Endothelial cell of umbilical vein (primary cell): ENCODE results near the gene ANKDD1B. TPM values are rescaled to one million over a fixed set of nuclear protein-coding genes. Genes with fewer than 3 reads are reported as not detected.

Experiments used
- BruUV-seq: library from RNA; stranded (reverse); fragments of 400-500 nt; replicated peaks from 2 replicates; lab custom pipeline; 2021; lab: Mats Ljungman, UMichigan
- CTCF ChIA-PET: fragments of 300-600, 350-600 bp; sonication (Branson Sonifier 250); formaldehyde crosslinking; loops from one replicate; lab custom pipeline; 2021; ENCODE audit warnings: antibody characterized with exemption, inconsistent platforms; lab: Charles Lee
- POLR2A ChIA-PET: fragments of 300-600, 350-600 bp; sonication (Branson Sonifier 250); formaldehyde crosslinking; loops from one replicate; lab custom pipeline; 2021; ENCODE audit warnings: antibody characterized with exemption, inconsistent platforms; lab: Charles Lee
- DNase-seq: peaks from one replicate; pipeline ENCODE4 v3.0.0-alpha.2; 2011; ENCODE audit warnings: low read depth, low spot score
- FAIRE-seq: peaks from 2 replicates; lab custom pipeline; 2011; peaks lifted over from hg19 to GRCh38; lab: Jason Lieb, UNC
- H2AFZ ChIP-seq: 2 replicates; pipeline ENCODE4 v1.6.0; 2012; ENCODE audit warnings: low read depth, low read length, control low read depth, inconsistent platforms
- H3K27ac ChIP-seq: 2 replicates; pipeline ENCODE4 v1.5.1; 2011; ENCODE audit warnings: low read depth, mild to moderate bottlenecking, control low read depth, low read length, moderate library complexity; ENCODE audit not compliant: insufficient read depth
- H3K27me3 ChIP-seq, 2 experiments: 2 replicates each; pipeline versions ENCODE4 v1.6.0 to v1.6.1; 2011; ENCODE audit warnings: low read length in 2 of 2, mixed read lengths in 1 of 2; ENCODE audit not compliant: control insufficient read depth in 2 of 2, insufficient read depth in 2 of 2
- H3K36me3 ChIP-seq, 2 experiments: 2 replicates in 1 of 2; 3 replicates in 1 of 2; pipeline ENCODE4 v1.5.1; 2011; ENCODE audit warnings: low read length in 2 of 2, mild to moderate bottlenecking in 1 of 2, moderate library complexity in 1 of 2; ENCODE audit not compliant: control insufficient read depth in 2 of 2, insufficient read depth in 2 of 2; ENCODE audit errors: extremely low read depth in 1 of 2
- H3K4me1 ChIP-seq: 3 replicates; pipeline ENCODE4 v1.5.1; 2011; ENCODE audit warnings: mild to moderate bottlenecking, low read length; ENCODE audit not compliant: control insufficient read depth, insufficient read depth; ENCODE audit errors: extremely low read depth
- H3K4me2 ChIP-seq: 2 replicates; pipeline ENCODE4 v1.6.1; 2011; ENCODE audit warnings: low read length, control low read depth, mixed read lengths; ENCODE audit not compliant: insufficient read depth
- H3K4me3 ChIP-seq, 3 experiments: fragments of 200-600 bp in 1 of 3; sonication (generic), shearing (Covaris generic) in 1 of 3; replicated peaks in 1 of 3; 2 replicates each; pipeline ENCODE4 v1.5.1; 2011 to 2016; ENCODE audit warnings: control low read depth in 3 of 3, low read length in 3 of 3, mild to moderate bottlenecking in 2 of 3, inconsistent platforms in 1 of 3, low read depth in 1 of 3, moderate library complexity in 1 of 3; ENCODE audit not compliant: insufficient read depth in 1 of 3
- H3K79me2 ChIP-seq: 2 replicates; pipeline ENCODE4 v1.6.0; 2012; ENCODE audit warnings: low read length, inconsistent platforms; ENCODE audit not compliant: control insufficient read depth, insufficient read depth
- H3K9ac ChIP-seq: replicated peaks from 2 replicates; pipeline ENCODE3; 2011; ENCODE audit warnings: low read length, control low read depth; ENCODE audit not compliant: insufficient read depth; ENCODE audit errors: extremely low read depth
- H3K9me1 ChIP-seq: replicated peaks from 3 replicates; pipeline ENCODE4 v1.6.0; 2011; ENCODE audit warnings: mild to moderate bottlenecking, low read length; ENCODE audit not compliant: control insufficient read depth, insufficient read depth; ENCODE audit errors: extremely low read depth
- H3K9me3 ChIP-seq: replicated peaks from 2 replicates; pipeline ENCODE4 v1.5.1; 2012; ENCODE audit warnings: low read length, inconsistent platforms; ENCODE audit not compliant: control insufficient read depth, insufficient read depth
- H4K20me1 ChIP-seq: replicated peaks from 2 replicates; pipeline ENCODE3; 2011; ENCODE audit warnings: mild to moderate bottlenecking, low read length; ENCODE audit not compliant: control insufficient read depth, insufficient read depth; ENCODE audit errors: extremely low read depth
- EZH2 ChIP-seq: IDR thresholded peaks from 2 replicates; pipeline ENCODE4 v1.6.1; 2012; ENCODE audit warnings: borderline replicate concordance, low read depth, mild to moderate bottlenecking, moderate library complexity, low read length, inconsistent platforms; ENCODE audit not compliant: severe bottlenecking
- FOS ChIP-seq: IDR thresholded peaks from 2 replicates; pipeline ENCODE4 v1.6.1; 2011; ENCODE audit warnings: mild to moderate bottlenecking, low read length, moderate library complexity, borderline replicate concordance; ENCODE audit not compliant: insufficient read depth
- GATA2 ChIP-seq: IDR thresholded peaks from 2 replicates; pipeline ENCODE4 v1.7.0; 2011; ENCODE audit warnings: low read depth, mild to moderate bottlenecking, moderate library complexity, mixed read lengths, low read length; ENCODE audit not compliant: insufficient read length, insufficient read depth
- JUN ChIP-seq: IDR thresholded peaks from 2 replicates; pipeline ENCODE4 v1.6.1; 2011; ENCODE audit warnings: borderline replicate concordance, low read depth; ENCODE audit not compliant: insufficient read length, insufficient read depth
- MYC ChIP-seq: IDR thresholded peaks from one replicate; pipeline ENCODE4 v1.6.1; 2011; ENCODE audit warnings: mild to moderate bottlenecking, low read depth, low read length
- POLR2A ChIP-seq: IDR thresholded peaks from 2 replicates; pipeline ENCODE4 v1.6.1; 2012; ENCODE audit warnings: low read depth, mild to moderate bottlenecking, control low read depth, low read length
- POLR2AphosphoS5 ChIP-seq: IDR thresholded peaks from 2 replicates; pipeline ENCODE4 v1.6.1; 2012; ENCODE audit warnings: low read depth, mild to moderate bottlenecking, control low read depth, low read length, moderate library complexity; ENCODE audit not compliant: insufficient read depth
- dilution Hi-C: fragments of 300-500 bp; cut with MboI; formaldehyde crosslinking; loops from one replicate; pipeline ENCODE4 v1.15.0; 2019; ENCODE audit warnings: low sequenced_read_pairs; ENCODE audit not compliant: extremely low pct_ligation_motif_present
- intact Hi-C: fragments of 100-400 bp; cut with micrococcal nuclease; formaldehyde crosslinking; loops from one replicate; pipeline ENCODE4 v1.10.0; 2022
- polyA plus RNA-seq, 4 experiments: library from polyadenylated mRNA; depleted of rRNA in 3 of 4; stranded (reverse) in 3 of 4; unstranded in 1 of 4; fragments of >200 nt; gene quantifications; 2 replicates each; pipeline versions ENCODE4 v1.2.1 to v1.2.3, GENCODE V29; 2011 to 2012; ENCODE audit warnings: missing spikeins in 1 of 4
- total RNA-seq: library from RNA; stranded (reverse); gene quantifications from 2 replicates; pipeline ENCODE4 v1.2.3, GENCODE V29; 2021
- TF ChIP-seq, protein P1 (sequence below): IDR thresholded peaks from 2 replicates; pipeline ENCODE4 v1.6.1; 2011; ENCODE audit not compliant: insufficient read depth, insufficient read length
- TF ChIP-seq, protein P2 (sequence below), 2 donors: IDR thresholded peaks; 1 replicate in 1 of 2; 2 replicates in 1 of 2; pipeline ENCODE4 v1.5.1; 2011; ENCODE audit warnings: low read length in 2 of 2, mild to moderate bottlenecking in 2 of 2, moderate library complexity in 2 of 2, control low read depth in 1 of 2, inconsistent platforms in 1 of 2, low read depth in 1 of 2; ENCODE audit not compliant: insufficient read depth in 1 of 2; ENCODE audit errors: extremely low read depth in 1 of 2

The ANKDD1B gene
- total and polyA plus RNA-seq, 2 donors (not counting 3 experiments of a cell fraction or from before 2014, with no cell fraction given), result 0.15 to 0.71 TPM

GRCh38 chr5:75711151-75711550, 99.9 kb downstream of the ANKDD1B start:
- H4K20me1 ChIP-seq, result no peaks in the 10 kb centered on the region
- no peak overlapping the region for H3K4me3 ChIP-seq
- BruUV-seq, result no TSS peak
- H3K4me1 ChIP-seq, result peaks cover 4% of the 10 kb centered on the region
- intact Hi-C loops, result loop anchor here (10.0 kb wide), 2 partner anchors 464 to 656 kb away; partner anchors contain the start of gene GCNT4
- H3K4me2 ChIP-seq, result no peak overlapping the region
- ChIA-PET POLR2A (no interaction called here), CTCF (no interaction called here)
- peaks cover 0 to 4% of the 10 kb centered on the region in 2 experiments for H3K36me3 ChIP-seq
- no peak for DNase-seq
- H3K9me1 ChIP-seq, result no peaks in the 10 kb centered on the region
- H3K9me3 ChIP-seq, result no peaks in the 10 kb centered on the region
- H3K9ac ChIP-seq, result no peak overlapping the region
- FAIRE-seq, result no peak
- no peak overlapping the region for H2AFZ ChIP-seq
- H3K27me3 ChIP-seq, result no peaks in the 10 kb centered on the region
- dilution Hi-C loops, result no loop called here
- H3K79me2 ChIP-seq, result peaks cover 19% of the 10 kb centered on the region
- no peak overlapping the region for H3K27ac ChIP-seq
- TF ChIP-seq, protein P1, sequence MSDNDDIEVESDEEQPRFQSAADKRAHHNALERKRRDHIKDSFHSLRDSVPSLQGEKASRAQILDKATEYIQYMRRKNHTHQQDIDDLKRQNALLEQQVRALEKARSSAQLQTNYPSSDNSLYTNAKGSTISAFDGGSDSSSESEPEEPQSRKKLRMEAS, result no peak
- no peak for TF ChIP-seq EZH2
- TF ChIP-seq MYC, result no peak
- TF ChIP-seq POLR2AphosphoS5, result no peak
- no peak for TF ChIP-seq FOS
- TF ChIP-seq, protein P2, sequence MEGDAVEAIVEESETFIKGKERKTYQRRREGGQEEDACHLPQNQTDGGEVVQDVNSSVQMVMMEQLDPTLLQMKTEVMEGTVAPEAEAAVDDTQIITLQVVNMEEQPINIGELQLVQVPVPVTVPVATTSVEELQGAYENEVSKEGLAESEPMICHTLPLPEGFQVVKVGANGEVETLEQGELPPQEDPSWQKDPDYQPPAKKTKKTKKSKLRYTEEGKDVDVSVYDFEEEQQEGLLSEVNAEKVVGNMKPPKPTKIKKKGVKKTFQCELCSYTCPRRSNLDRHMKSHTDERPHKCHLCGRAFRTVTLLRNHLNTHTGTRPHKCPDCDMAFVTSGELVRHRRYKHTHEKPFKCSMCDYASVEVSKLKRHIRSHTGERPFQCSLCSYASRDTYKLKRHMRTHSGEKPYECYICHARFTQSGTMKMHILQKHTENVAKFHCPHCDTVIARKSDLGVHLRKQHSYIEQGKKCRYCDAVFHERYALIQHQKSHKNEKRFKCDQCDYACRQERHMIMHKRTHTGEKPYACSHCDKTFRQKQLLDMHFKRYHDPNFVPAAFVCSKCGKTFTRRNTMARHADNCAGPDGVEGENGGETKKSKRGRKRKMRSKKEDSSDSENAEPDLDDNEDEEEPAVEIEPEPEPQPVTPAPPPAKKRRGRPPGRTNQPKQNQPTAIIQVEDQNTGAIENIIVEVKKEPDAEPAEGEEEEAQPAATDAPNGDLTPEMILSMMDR (IDR thresholded peaks at IDR 0.05; ENCODE audit: extremely low read depth in 1 of 2, insufficient read depth in 1 of 2, low read depth in 1 of 2, low read length in 2 of 2), result no peak
- TF ChIP-seq JUN, result no peak
- TF ChIP-seq POLR2A, result no peak
- TF ChIP-seq GATA2, result no peak
